Endothelial cell of umbilical vein (primary cell): Measurements from ENCODE around the gene OR5K2.

Source experiments
- EZH2 ChIP-seq: IDR thresholded peaks from 2 replicates; pipeline ENCODE4 v1.6.1; 2012; ENCODE audit warnings: borderline replicate concordance, low read depth, mild to moderate bottlenecking, moderate library complexity, low read length, inconsistent platforms; ENCODE audit not compliant: severe bottlenecking
- FOS ChIP-seq: IDR thresholded peaks from 2 replicates; pipeline ENCODE4 v1.6.1; 2011; ENCODE audit warnings: mild to moderate bottlenecking, low read length, moderate library complexity, borderline replicate concordance; ENCODE audit not compliant: insufficient read depth
- GATA2 ChIP-seq: IDR thresholded peaks from 2 replicates; pipeline ENCODE4 v1.7.0; 2011; ENCODE audit warnings: low read depth, mild to moderate bottlenecking, moderate library complexity, mixed read lengths, low read length; ENCODE audit not compliant: insufficient read length, insufficient read depth
- JUN ChIP-seq: IDR thresholded peaks from 2 replicates; pipeline ENCODE4 v1.6.1; 2011; ENCODE audit warnings: borderline replicate concordance, low read depth; ENCODE audit not compliant: insufficient read length, insufficient read depth
- MYC ChIP-seq: IDR thresholded peaks from one replicate; pipeline ENCODE4 v1.6.1; 2011; ENCODE audit warnings: mild to moderate bottlenecking, low read depth, low read length
- POLR2A ChIP-seq: IDR thresholded peaks from 2 replicates; pipeline ENCODE4 v1.6.1; 2012; ENCODE audit warnings: low read depth, mild to moderate bottlenecking, control low read depth, low read length
- POLR2AphosphoS5 ChIP-seq: IDR thresholded peaks from 2 replicates; pipeline ENCODE4 v1.6.1; 2012; ENCODE audit warnings: low read depth, mild to moderate bottlenecking, control low read depth, low read length, moderate library complexity; ENCODE audit not compliant: insufficient read depth
- TF ChIP-seq, protein P1 (sequence below), 2 donors: IDR thresholded peaks; 1 replicate in 1 of 2; 2 replicates in 1 of 2; pipeline ENCODE4 v1.5.1; 2011; ENCODE audit warnings: low read length in 2 of 2, mild to moderate bottlenecking in 2 of 2, moderate library complexity in 2 of 2, control low read depth in 1 of 2, inconsistent platforms in 1 of 2, low read depth in 1 of 2; ENCODE audit not compliant: insufficient read depth in 1 of 2; ENCODE audit errors: extremely low read depth in 1 of 2
- TF ChIP-seq, protein P2 (sequence below): IDR thresholded peaks from 2 replicates; pipeline ENCODE4 v1.6.1; 2011; ENCODE audit not compliant: insufficient read depth, insufficient read length

DNA sequence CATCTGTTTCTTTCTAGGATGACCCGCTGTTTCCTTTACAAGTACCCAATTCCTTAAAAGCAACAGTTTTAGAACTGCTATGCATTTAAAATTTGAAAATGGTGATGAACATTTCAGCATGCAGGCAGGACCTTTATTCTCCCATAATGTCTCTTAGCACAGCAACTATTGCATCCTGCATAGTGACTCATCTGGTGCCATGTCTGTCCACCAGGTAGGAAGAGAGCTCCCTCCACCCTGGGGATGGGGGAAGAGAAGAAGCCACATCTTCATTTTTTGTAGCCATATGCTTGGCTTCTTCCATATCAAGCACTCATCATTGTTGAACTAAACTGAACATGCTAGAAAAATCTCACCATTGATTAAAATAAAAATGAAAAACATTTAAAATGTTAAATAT is 44.2 kb downstream of the OR5K2 start:
- TF ChIP-seq, protein P1, sequence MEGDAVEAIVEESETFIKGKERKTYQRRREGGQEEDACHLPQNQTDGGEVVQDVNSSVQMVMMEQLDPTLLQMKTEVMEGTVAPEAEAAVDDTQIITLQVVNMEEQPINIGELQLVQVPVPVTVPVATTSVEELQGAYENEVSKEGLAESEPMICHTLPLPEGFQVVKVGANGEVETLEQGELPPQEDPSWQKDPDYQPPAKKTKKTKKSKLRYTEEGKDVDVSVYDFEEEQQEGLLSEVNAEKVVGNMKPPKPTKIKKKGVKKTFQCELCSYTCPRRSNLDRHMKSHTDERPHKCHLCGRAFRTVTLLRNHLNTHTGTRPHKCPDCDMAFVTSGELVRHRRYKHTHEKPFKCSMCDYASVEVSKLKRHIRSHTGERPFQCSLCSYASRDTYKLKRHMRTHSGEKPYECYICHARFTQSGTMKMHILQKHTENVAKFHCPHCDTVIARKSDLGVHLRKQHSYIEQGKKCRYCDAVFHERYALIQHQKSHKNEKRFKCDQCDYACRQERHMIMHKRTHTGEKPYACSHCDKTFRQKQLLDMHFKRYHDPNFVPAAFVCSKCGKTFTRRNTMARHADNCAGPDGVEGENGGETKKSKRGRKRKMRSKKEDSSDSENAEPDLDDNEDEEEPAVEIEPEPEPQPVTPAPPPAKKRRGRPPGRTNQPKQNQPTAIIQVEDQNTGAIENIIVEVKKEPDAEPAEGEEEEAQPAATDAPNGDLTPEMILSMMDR (IDR thresholded peaks at IDR 0.05; ENCODE audit: extremely low read depth in 1 of 2, insufficient read depth in 1 of 2, low read depth in 1 of 2, low read length in 2 of 2), result no peak
- TF ChIP-seq POLR2A (no peak), EZH2 (no peak), MYC (no peak), POLR2AphosphoS5 (no peak), JUN (no peak), FOS (no peak), GATA2 (no peak)
- TF ChIP-seq, protein P2, sequence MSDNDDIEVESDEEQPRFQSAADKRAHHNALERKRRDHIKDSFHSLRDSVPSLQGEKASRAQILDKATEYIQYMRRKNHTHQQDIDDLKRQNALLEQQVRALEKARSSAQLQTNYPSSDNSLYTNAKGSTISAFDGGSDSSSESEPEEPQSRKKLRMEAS, result no peak
